ENCODE data around the gene RRP1.

Gene RRP1

GRCh38 chr21:43782431-43783097 lies 6.8 kb upstream of the RRP1 start:
- Mint-ChIP-seq H3K4me1 (peaks cover 30% of the 10 kb centered on the region), H3K27me3 (no peaks in the 10 kb centered on the region), H3K4me3 (no peak overlapping the region), H3K36me3 (no peaks in the 10 kb centered on the region), H3K9me3 (no peaks in the 10 kb centered on the region), H3K27ac (no peak overlapping the region)
- no peak for ATAC-seq

GRCh38 chr21:43783098-43783700 lies 6.2 kb upstream of the RRP1 start:
- H3K9me3 Mint-ChIP-seq: no peaks in the 10 kb centered on the region
- H3K4me1 Mint-ChIP-seq: peaks cover 28% of the 10 kb centered on the region
- H3K4me3 Mint-ChIP-seq: no peak overlapping the region

GRCh38 chr21:43785134-43785533 lies 4.2 kb upstream of the RRP1 start:
- H3K4me1 Mint-ChIP-seq: peaks cover 20% of the 10 kb centered on the region
- no peak for ATAC-seq
- no peaks in the 10 kb centered on the region for H3K27me3 Mint-ChIP-seq
- no peak overlapping the region for H3K27ac Mint-ChIP-seq
- no peaks in the 10 kb centered on the region for H3K9me3 Mint-ChIP-seq
- H3K36me3 Mint-ChIP-seq: no peaks in the 10 kb centered on the region
- H3K4me3 Mint-ChIP-seq: no peak overlapping the region

More at GRCh38 chr21:43783098-43783700, 6.2 kb upstream of the RRP1 start:
- H3K27ac Mint-ChIP-seq: no peak overlapping the region
- no peaks in the 10 kb centered on the region for H3K27me3 Mint-ChIP-seq
- H3K36me3 Mint-ChIP-seq: no peaks in the 10 kb centered on the region
- ATAC-seq: no peak

- no peaks in the 10 kb centered on the region for H3K27me3 Mint-ChIP-seq
- no peak overlapping the region for H3K4me3 Mint-ChIP-seq
- ATAC-seq: no peak
- peaks cover 32% of the 10 kb centered on the region for H3K4me1 Mint-ChIP-seq
- H3K27ac Mint-ChIP-seq: no peak overlapping the region
- H3K36me3 Mint-ChIP-seq: peaks cover 4% of the 10 kb centered on the region
- no peaks in the 10 kb centered on the region for H3K9me3 Mint-ChIP-seq
Observed at GRCh38 chr21:43786300-43786806, 3.0 kb upstream of the RRP1 start.

- Mint-ChIP-seq H3K27me3 (no peaks in the 10 kb centered on the region), H3K9me3 (no peaks in the 10 kb centered on the region), H3K4me3 (no peak overlapping the region), H3K4me1 (peaks cover 35% of the 10 kb centered on the region), H3K27ac (no peak overlapping the region), H3K36me3 (peaks cover 10% of the 10 kb centered on the region)
- no peak for ATAC-seq
Observed at GRCh38 chr21:43786807-43787440, 2.5 kb upstream of the RRP1 start.

GRCh38 chr21:43790010-43790524 lies 690 bp downstream of the RRP1 start:
- peak overlapping the region; percentile 89 for H3K27ac Mint-ChIP-seq
- H3K27me3 Mint-ChIP-seq: no peaks in the 10 kb centered on the region
- peaks cover 38% of the 10 kb centered on the region for H3K36me3 Mint-ChIP-seq
- H3K9me3 Mint-ChIP-seq: no peaks in the 10 kb centered on the region
- H3K4me1 Mint-ChIP-seq: peaks cover 26% of the 10 kb centered on the region
- no peak for ATAC-seq
- peak overlapping the region; percentile 97 for H3K4me3 Mint-ChIP-seq

GRCh38 chr21:43792406-43792805 lies 3.0 kb downstream of the RRP1 start:
- H3K9me3 Mint-ChIP-seq: no peaks in the 10 kb centered on the region
- ATAC-seq: no peak
- H3K4me3 Mint-ChIP-seq: no peak overlapping the region
- peaks cover 26% of the 10 kb centered on the region for H3K4me1 Mint-ChIP-seq
- H3K27me3 Mint-ChIP-seq: no peaks in the 10 kb centered on the region
- H3K27ac Mint-ChIP-seq: no peak overlapping the region
- H3K36me3 Mint-ChIP-seq: peaks cover 61% of the 10 kb centered on the region

GRCh38 chr21:43793243-43793642 lies 3.9 kb downstream of the RRP1 start:
- no peak for ATAC-seq
- H3K27me3 Mint-ChIP-seq: no peaks in the 10 kb centered on the region
- H3K27ac Mint-ChIP-seq: no peak overlapping the region
- no peak overlapping the region for H3K4me3 Mint-ChIP-seq
- H3K4me1 Mint-ChIP-seq: peaks cover 26% of the 10 kb centered on the region
- H3K9me3 Mint-ChIP-seq: no peaks in the 10 kb centered on the region
- H3K36me3 Mint-ChIP-seq: peaks cover 70% of the 10 kb centered on the region

GRCh38 chr21:43794311-43794710 lies 4.9 kb downstream of the RRP1 start:
- H3K9me3 Mint-ChIP-seq: no peaks in the 10 kb centered on the region
- H3K4me3 Mint-ChIP-seq: no peak overlapping the region
- ATAC-seq: no peak
- H3K4me1 Mint-ChIP-seq: peaks cover 26% of the 10 kb centered on the region
- H3K36me3 Mint-ChIP-seq: peaks cover 80% of the 10 kb centered on the region
- H3K27me3 Mint-ChIP-seq: no peaks in the 10 kb centered on the region
- no peak overlapping the region for H3K27ac Mint-ChIP-seq

- Mint-ChIP-seq H3K9me3 (no peaks in the 10 kb centered on the region), H3K4me3 (no peak overlapping the region), H3K27ac (no peak overlapping the region), H3K27me3 (no peaks in the 10 kb centered on the region), H3K36me3 (peaks cover 86% of the 10 kb centered on the region), H3K4me1 (peaks cover 25% of the 10 kb centered on the region)
- ATAC-seq: no peak
Observed at GRCh38 chr21:43794857-43795256, 5.5 kb downstream of the RRP1 start.

GRCh38 chr21:43797415-43797814 lies 8.0 kb downstream of the RRP1 start:
- H3K4me3 Mint-ChIP-seq: no peak overlapping the region
- H3K4me1 Mint-ChIP-seq: peaks cover 1% of the 10 kb centered on the region
- no peaks in the 10 kb centered on the region for H3K27me3 Mint-ChIP-seq
- peaks cover 97% of the 10 kb centered on the region for H3K36me3 Mint-ChIP-seq
- ATAC-seq: no peak
- no peaks in the 10 kb centered on the region for H3K9me3 Mint-ChIP-seq
- no peak overlapping the region for H3K27ac Mint-ChIP-seq

GRCh38 chr21:43797925-43798715 lies 8.7 kb downstream of the RRP1 start:
- Mint-ChIP-seq H3K4me3 (no peak overlapping the region), H3K4me1 (peaks cover 2% of the 10 kb centered on the region), H3K27ac (peak overlapping the region; percentile 72), H3K9me3 (no peaks in the 10 kb centered on the region), H3K27me3 (no peaks in the 10 kb centered on the region), H3K36me3 (peaks cover 97% of the 10 kb centered on the region)
- no peak for ATAC-seq

GRCh38 chr21:43799301-43799840 lies 10.0 kb downstream of the RRP1 start:
- Mint-ChIP-seq H3K9me3 (no peaks in the 10 kb centered on the region), H3K4me3 (no peak overlapping the region), H3K4me1 (peaks cover 12% of the 10 kb centered on the region), H3K27ac (no peak overlapping the region), H3K27me3 (no peaks in the 10 kb centered on the region), H3K36me3 (peaks cover 98% of the 10 kb centered on the region)
- no peak for ATAC-seq

- no peak for ATAC-seq
- Mint-ChIP-seq H3K27ac (no peak overlapping the region), H3K4me3 (no peak overlapping the region), H3K27me3 (no peaks in the 10 kb centered on the region), H3K4me1 (peaks cover 17% of the 10 kb centered on the region), H3K9me3 (no peaks in the 10 kb centered on the region), H3K36me3 (peaks cover 90% of the 10 kb centered on the region)
Observed at GRCh38 chr21:43800124-43800523, 10.7 kb downstream of the RRP1 start.

- H3K27me3 Mint-ChIP-seq: no peaks in the 10 kb centered on the region
- H3K4me3 Mint-ChIP-seq: no peak overlapping the region
- no peaks in the 10 kb centered on the region for H3K9me3 Mint-ChIP-seq
- ATAC-seq: no peak
- H3K27ac Mint-ChIP-seq: no peak overlapping the region
- peaks cover 21% of the 10 kb centered on the region for H3K4me1 Mint-ChIP-seq
- peaks cover 86% of the 10 kb centered on the region for H3K36me3 Mint-ChIP-seq
Observed at GRCh38 chr21:43800566-43800965, 11.2 kb downstream of the RRP1 start.

All from stimulated activated memory B cell treated with anti-CD40 and anti-IgM and Interleukin-4, amounts not matched to agents 10 μg/mL and 1 μg/mL and 100 μg/mL, for 72 hours (primary cell).